Bone marrow (tissue), 2 donors: ENCODE results near the gene ACAP3.

Experiments
- DNase-seq, 2 donors: peaks; one replicate each; lab custom pipeline; 2025; lab: John Stamatoyannopoulos, UW

ACAP3 gene, protein sequence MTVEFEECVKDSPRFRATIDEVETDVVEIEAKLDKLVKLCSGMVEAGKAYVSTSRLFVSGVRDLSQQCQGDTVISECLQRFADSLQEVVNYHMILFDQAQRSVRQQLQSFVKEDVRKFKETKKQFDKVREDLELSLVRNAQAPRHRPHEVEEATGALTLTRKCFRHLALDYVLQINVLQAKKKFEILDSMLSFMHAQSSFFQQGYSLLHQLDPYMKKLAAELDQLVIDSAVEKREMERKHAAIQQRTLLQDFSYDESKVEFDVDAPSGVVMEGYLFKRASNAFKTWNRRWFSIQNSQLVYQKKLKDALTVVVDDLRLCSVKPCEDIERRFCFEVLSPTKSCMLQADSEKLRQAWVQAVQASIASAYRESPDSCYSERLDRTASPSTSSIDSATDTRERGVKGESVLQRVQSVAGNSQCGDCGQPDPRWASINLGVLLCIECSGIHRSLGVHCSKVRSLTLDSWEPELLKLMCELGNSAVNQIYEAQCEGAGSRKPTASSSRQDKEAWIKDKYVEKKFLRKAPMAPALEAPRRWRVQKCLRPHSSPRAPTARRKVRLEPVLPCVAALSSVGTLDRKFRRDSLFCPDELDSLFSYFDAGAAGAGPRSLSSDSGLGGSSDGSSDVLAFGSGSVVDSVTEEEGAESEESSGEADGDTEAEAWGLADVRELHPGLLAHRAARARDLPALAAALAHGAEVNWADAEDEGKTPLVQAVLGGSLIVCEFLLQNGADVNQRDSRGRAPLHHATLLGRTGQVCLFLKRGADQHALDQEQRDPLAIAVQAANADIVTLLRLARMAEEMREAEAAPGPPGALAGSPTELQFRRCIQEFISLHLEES

DNA sequence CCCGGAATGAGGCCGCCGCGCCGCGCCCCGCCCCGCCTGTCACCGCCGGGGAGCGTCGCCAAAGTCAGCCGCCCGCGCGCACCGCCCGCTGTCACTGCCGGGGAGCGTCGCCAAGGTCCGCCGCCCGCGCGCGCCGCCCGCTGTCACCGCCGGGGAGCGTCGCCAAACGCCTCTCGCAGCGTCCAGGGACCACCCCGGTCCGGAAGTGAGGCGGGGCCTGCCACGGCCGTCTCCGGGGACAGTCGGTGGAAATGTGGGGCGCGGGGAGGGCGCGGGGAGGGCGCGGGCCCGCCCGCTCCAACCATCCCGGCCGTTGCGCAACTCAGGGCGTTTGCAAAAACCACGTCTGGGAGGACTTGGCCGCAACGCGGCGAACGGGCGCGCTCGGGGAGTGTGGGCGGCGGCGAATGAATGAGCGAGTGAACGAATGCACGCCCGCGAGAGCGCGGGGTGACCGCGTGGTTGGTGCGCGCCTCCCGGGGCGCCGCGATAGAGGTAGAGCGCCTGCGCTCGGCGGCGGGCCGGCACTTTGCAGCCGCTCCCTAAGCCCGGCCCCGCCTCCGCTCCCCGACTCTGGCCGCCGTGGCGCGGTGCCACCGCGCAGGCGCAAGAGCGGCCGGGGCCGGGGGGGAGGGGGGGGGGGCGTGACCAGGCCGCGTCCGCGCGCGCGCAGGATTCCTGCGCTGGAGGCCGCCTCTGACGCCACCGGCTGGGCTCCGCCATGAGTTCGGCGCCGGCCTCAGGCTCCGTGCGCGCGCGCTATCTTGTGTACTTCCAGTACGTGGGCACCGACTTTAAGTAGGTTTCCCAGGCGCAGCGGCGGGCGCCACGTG lies at the start of gene ACAP3, which contains the start of gene PUSL1:
Gene ACAP3, minus strand, starts transcription at position 8 of the 833 bp plus-strand sequence. CDS start 115 bp downstream, outside the sequence.
Gene PUSL1, plus strand, starts transcription at position 675 of the 833 bp plus-strand sequence. Its CDS starts 47 bp downstream, at position 722.
- peak; percentile 81 to 98 for DNase-seq

DNA sequence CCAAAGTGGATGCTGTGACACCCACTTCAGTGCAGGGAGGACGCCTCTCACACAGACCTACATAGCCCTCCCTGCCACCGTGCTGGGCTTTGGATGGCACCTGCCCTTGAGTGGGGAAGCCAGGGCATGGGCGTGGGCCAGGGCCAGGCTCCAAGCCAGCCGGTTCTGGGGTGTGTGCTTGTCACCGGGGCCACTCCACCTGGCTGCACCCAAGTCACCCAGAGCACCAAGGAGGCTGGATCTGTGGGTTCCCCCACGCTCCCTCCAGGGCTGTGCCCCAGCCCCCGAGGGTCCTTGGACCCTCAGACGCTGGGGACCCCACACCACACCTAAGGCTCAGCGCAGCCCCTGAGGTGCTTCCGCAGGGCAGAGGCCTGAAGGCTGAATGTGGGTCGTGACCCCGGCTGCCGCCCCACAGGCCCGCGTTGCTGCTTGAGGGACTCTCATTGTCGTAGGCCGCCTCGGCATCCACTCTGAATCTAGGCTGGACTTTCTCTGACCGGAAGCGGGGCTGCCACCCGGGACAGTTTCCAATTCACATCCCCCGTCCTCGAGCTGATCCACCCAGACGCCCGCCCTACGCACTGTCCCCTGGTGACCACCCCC lies 49.2 kb upstream of the ACAP3 start:
- no peak for DNase-seq

DNA sequence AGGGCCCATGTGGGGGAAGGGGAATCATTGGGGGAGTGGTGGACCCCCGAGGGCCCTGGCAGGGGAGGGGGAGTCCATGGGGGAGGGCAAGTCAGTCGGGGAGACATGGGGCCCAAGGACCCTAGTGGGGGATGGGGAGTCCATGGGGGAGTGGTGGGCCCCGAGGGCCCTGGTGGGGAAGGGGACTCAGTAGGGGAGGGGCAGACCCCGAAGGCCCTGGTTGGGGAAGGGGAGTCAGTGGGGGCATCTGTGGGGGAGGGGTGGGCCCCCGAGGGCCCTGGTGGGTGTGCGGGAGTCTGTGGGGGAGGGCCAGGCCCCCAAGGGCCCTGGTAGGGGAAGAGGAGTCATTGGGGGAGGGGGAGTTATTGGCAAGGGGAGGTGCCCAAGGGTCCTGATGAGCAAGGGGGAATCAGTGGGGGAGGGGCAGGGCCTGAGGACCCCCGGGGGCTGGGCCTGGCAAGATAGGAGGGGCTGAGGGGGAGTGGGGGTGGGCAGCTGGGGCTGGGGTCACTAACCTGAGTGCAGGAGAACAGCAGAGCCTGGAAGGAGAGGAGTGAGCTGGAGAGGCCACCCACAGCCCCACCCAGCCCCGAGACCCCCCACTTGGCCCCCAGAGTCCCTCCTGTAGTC lies 48.6 kb upstream of the ACAP3 start:
- DNase-seq, result no peak

- no peak for DNase-seq
Measured at GRCh38 chr1:1355416-1355815, 47.7 kb upstream of the ACAP3 start.

DNA sequence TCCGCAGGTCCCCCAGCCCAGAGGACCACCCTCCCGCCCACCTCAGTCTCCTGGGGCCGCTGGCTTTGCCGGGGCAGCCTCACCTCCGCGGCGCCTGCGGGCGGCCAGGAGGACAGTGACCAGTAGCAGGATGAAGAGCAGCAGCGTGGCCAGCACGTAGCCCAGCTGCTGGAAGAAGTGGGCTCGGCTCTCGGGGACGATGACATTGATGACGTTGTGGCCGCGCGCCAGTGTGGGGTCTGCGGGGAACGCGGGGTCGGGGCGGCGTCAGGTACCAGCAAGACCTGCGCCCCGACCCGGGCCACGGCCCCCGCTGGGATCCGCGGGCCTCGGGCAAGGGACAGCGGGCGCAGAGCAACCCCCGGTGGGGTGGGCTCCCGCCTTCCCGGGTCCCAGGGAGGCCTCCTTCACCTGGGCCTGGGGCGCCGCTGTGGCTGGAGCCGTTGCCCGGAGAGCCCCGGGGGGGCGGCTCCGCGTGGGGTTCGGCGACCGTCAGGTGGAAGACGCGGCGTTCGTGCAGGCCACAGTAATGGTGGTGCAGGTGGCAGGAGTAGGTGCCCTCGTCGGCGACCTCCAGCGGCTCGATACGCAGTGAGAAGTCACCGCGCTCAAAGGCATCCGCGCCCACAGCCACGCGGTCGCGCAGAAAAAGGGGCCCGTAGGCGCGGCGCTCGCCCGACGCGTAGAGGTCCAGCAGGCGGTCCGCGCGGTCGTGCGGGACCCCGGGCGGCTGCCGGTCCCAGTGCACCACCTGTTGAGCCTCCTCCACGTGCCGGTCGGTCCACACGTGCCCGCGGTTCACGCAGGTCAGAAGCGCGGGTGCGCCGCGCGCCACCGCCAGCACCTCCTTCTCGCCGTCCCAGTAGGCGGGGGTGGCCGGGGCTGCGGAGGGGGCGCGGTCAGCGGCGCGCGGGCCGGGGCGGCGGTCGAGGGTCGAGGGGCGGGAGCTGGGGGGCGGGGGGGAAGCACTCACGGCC lies 46.8 kb upstream of the ACAP3 start:
- no peak for DNase-seq

- DNase-seq, result no peak
Measured at GRCh38 chr1:1353389-1354151, 45.8 kb upstream of the ACAP3 start.

GRCh38 chr1:1352786-1353388 lies 45.2 kb upstream of the ACAP3 start:
- no peak for DNase-seq

GRCh38 chr1:1351511-1352427 lies 44.0 kb upstream of the ACAP3 start:
- DNase-seq, result no peak

DNA sequence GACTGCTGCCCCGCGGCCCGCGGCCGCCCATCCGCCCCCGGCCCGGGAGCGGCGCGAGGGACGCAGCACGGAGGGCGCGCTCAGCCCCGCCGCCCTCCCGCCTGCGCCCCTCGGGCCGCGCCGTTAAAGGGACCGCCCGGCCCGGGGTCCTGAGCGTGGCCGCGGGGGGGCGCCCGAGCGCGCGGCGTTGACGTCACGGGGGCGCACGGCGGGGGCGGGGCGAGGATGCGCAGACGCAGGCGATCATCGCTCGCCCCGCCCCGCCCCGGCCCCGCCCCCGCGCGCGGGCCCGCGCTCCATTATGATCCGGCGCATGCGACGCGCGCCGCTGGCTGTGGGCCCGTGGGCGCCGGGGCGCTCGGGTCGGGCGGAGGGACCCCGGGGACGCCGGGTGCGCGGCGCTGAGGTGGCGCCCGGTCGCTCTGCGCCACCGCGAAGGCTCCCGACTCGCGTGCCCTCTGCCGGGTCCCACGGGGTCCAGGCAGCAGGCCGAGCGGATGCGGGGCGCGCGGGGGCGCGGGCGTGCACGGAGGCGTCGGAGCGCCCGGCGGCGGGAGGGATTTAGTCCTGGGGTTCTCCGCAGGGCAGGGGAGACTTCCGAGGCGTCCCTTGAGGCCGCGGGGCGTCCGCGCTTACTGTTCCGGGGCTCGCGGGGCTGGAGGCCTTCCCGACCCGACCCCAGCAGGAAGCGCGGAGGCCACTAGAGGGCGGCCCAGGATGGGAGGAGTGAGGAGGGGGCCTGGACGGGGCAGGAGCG lies 41.7 kb upstream of the ACAP3 start, which contains the start of gene DVL1:
Gene DVL1, minus strand, starts transcription at position 163 of the 757 bp plus-strand sequence. CDS start 353 bp downstream, outside the sequence.
- DNase-seq, result peak in 1 of 2 donors; percentile 56

DNA sequence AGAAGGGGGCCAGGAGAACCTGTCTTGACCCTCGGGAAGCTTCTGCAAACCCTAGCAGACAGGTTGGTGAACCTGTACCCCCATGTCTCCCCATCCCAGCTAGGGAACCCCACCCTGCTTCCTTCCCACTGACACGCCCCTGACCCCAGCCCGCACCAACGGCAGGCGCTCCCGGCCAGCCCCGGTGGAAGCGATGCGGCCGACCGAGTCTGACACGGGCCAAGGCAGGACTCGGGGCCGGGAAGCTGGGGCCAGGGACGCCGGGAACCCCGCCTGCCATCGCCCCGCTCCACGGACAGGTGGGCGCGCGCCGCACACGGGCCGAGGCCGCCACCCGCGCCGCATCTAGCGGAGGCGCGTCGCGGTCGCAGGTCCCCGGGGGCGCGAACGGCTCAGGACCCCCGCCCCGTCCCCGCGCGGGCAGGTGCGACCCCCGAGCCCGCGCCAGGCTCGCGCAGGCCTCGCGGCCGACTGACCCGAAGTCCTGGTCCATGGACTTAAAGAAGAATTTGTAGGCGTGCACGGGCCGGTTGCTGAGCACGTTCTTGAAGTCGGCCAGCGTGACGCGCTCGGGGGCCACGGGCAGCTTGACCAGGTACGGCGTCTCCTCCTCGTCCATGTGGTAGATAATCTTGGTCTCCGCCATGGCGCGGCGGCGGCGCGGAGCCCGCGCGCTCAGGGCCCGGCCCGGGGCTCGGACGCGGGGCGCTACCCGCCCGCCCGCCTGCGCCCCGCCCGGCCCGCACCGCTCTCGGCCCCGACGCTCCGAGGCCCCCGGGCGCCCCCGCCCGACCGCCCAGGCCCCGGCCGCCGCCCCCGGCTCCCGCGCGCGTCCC lies 40.9 kb upstream of the ACAP3 start:
- peak in 1 of 2 donors; percentile 52 for DNase-seq

GRCh38 chr1:1347663-1348419 lies 40.1 kb upstream of the ACAP3 start:
- no peak for DNase-seq

DNA sequence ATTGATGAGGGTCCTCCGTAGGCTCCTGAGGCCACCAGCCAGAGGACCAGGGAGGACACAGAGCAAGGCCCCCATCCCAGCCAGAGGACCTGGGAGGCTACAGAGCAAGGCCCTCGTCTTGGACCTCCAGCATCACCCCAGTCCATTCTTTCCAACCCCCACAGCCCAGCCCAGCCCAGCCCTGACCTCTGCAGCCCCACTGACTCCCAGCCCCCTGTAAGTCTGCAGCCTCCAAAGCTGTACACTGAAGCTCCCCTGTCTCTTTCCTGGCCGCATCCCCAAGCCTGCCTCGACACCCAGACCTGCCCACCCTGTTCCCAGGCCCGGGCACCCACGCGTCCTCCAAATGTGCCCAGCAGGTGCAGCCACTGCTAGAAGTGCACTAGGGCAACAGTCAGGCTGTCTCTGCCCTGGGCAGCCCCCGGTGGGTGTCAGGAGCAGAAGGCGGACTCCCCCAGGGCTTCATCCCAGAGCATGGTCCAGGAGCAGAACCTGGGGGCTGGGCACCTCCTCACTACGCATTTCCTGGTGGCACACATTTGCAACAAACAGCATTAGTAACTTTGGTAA lies 39.4 kb upstream of the ACAP3 start:
- DNase-seq, result no peak

GRCh38 chr1:1346501-1346890 lies 38.8 kb upstream of the ACAP3 start:
- DNase-seq, result no peak

DNA sequence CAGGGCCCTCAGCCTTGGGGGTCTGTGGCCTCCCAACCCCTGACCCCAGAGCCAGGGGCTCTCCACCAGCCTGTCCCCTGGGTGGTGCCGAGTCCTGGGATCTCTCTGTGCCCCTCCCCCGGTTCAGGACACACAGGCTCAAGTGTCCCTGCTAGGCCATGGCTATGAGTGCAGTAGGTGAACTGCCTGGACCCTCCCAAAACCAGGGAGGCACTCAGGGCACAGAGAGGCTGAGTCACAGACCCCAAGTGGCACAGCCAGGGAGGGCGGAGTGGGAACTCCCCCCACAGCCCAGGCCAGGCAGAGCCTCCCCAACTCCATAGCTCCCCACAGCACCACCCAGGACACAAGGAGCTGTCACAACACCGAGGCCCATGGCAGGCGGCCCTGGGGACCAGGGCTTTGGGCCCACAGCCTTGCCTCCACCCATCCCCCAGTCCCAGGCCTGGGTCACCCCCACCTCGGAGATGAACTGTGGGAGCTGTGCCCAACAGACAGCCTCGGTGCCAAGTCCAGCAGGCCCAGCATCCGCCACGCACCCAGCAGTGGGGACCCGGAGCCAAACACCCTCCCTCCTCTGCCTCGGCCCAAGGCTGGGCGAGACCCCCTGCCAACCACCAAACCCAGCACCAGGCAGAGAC lies 38.2 kb upstream of the ACAP3 start:
- no peak for DNase-seq
